Esophagus muscularis mucosa (tissue), 4 donors: ENCODE data around the gene TMEM247. TPM values are rescaled to one million over a fixed set of nuclear protein-coding genes. Genes with fewer than 3 reads are reported as not detected.

Experiments
- DNase-seq: peaks from one replicate; pipeline ENCODE4 v3.0.0-alpha.2; 2017; ENCODE audit errors: extremely low spot score
- H3K27ac ChIP-seq, 4 donors: fragments of 200-600 bp; sonication (generic); replicated peaks in 1 of 4; 1 replicate in 3 of 4; 2 replicates in 1 of 4; pipeline ENCODE4 v1.5.1; 2016 to 2019; ENCODE audit warnings: mild to moderate bottlenecking in 1 of 4
- H3K27me3 ChIP-seq, 4 donors: fragments of 200-600 bp; sonication (generic); one replicate each; pipeline versions ENCODE4 v1.5.1 to v1.6.0; 2016 to 2019
- H3K36me3 ChIP-seq, 4 donors: fragments of 200-600 bp; sonication (generic); one replicate each; pipeline ENCODE4 v1.5.1; 2016 to 2019
- H3K4me1 ChIP-seq, 4 donors: fragments of 200-600 bp; sonication (generic); one replicate each; pipeline ENCODE4 v1.5.1; 2016 to 2019
- H3K4me3 ChIP-seq, 4 donors: fragments of 200-600 bp; sonication (generic); 1 replicate in 2 of 4; 2 replicates in 2 of 4; pipeline ENCODE4 v1.5.1; 2016 to 2019; ENCODE audit warnings: mild to moderate bottlenecking in 4 of 4, moderate library complexity in 1 of 4
- H3K9me3 ChIP-seq, 4 donors: fragments of 200-600 bp; sonication (generic); 1 replicate in 3 of 4; 2 replicates in 1 of 4; pipeline ENCODE4 v1.5.1; 2016 to 2019
- CTCF ChIP-seq, 3 experiments: fragments of 200-600 bp in 2 of 3; fragments of 450-650 bp in 1 of 3; sonication (generic) in 2 of 3; IDR thresholded peaks; one replicate each; pipeline ENCODE4 v1.5.1; 2017 to 2019; ENCODE audit warnings: antibody characterized with exemption in 3 of 3, mild to moderate bottlenecking in 2 of 3, moderate library complexity in 1 of 3
- EP300 ChIP-seq: sonication (generic); formaldehyde crosslinking; IDR thresholded peaks from one replicate; pipeline ENCODE4 v1.6.1; 2017; ENCODE audit warnings: antibody characterized with exemption
- POLR2A ChIP-seq: fragments of 450-650 bp; IDR thresholded peaks from one replicate; pipeline ENCODE4 v1.6.1; 2017; ENCODE audit warnings: antibody characterized with exemption, moderate library complexity, mild to moderate bottlenecking, low read depth
- POLR2AphosphoS5 ChIP-seq, 2 donors: sonication (generic); formaldehyde crosslinking; IDR thresholded peaks; one replicate each; pipeline ENCODE4 v1.6.1; 2017; ENCODE audit warnings: antibody characterized with exemption in 2 of 2
- WGBS: methylation state at CpG from one replicate; pipeline ENCODE4 v1.1.5; 2018; 5-methylcytosine and 5-hydroxymethylcytosine counted together
- intact Hi-C: fragments of 100-400 bp; cut with DNase I; formaldehyde crosslinking; loops from one replicate; pipeline ENCODE4 v1.15.1; 2023
- total RNA-seq, 4 donors: library from RNA; depleted of rRNA; stranded (reverse); fragments of >200 nt; gene quantifications; one replicate each; pipeline versions ENCODE4 v1.1.0 to v1.2.1, GENCODE V29; 2016

Gene TMEM247
- total RNA-seq, 4 donors from 2014 or later: not detected

- Histone ChIP-seq H3K4me3 (no peak overlapping the region), H3K36me3 (no peaks in the 10 kb centered on the region), H3K9me3 (no peaks in the 10 kb centered on the region), H3K27ac (no peak overlapping the region), H3K4me1 (peaks cover 0 to 5% (median 0%) of the 10 kb centered on the region in 4 donors), H3K27me3 (no peaks in the 10 kb centered on the region)
- intact Hi-C loops: no loop called here
- no peak for TF ChIP-seq POLR2A
- TF ChIP-seq POLR2AphosphoS5 (IDR thresholded peaks at IDR 0.05): no peak
- TF ChIP-seq EP300: no peak
- no peak for TF ChIP-seq CTCF (IDR thresholded peaks at IDR 0.05)
- no peak for DNase-seq
- 66% methylated on average over 2 of the region's 2 CpGs for WGBS
Observed at GRCh38 chr2:46438794-46439193, 40.6 kb upstream of the TMEM247 start.

- no peaks in the 10 kb centered on the region for H3K27me3 ChIP-seq
- no peak overlapping the region for H3K27ac ChIP-seq
- H3K4me1 ChIP-seq: peaks cover 0 to 5% (median 0%) of the 10 kb centered on the region in 4 donors
- 73% methylated on average over 2 of the region's 2 CpGs for WGBS
- no peak for TF ChIP-seq POLR2AphosphoS5 (IDR thresholded peaks at IDR 0.05)
- H3K4me3 ChIP-seq: no peak overlapping the region
- intact Hi-C loops: no loop called here
- DNase-seq: no peak
- no peaks in the 10 kb centered on the region for H3K36me3 ChIP-seq
- H3K9me3 ChIP-seq: no peaks in the 10 kb centered on the region
Observed at GRCh38 chr2:46439582-46439981, 39.8 kb upstream of the TMEM247 start.

GRCh38 chr2:46441838-46442712, 37.3 kb upstream of the TMEM247 start:
- 86% methylated on average over 7 of the region's 7 CpGs for WGBS
- TF ChIP-seq POLR2A (no peak), CTCF (IDR thresholded peaks at IDR 0.05) (no peak), POLR2AphosphoS5 (IDR thresholded peaks at IDR 0.05) (no peak), EP300 (no peak)

GRCh38 chr2:46444732-46445131, 34.6 kb upstream of the TMEM247 start:
- Histone ChIP-seq H3K36me3 (no peaks in the 10 kb centered on the region), H3K4me1 (no peaks in the 10 kb centered on the region), H3K4me3 (no peak overlapping the region), H3K27me3 (no peaks in the 10 kb centered on the region), H3K9me3 (peaks cover 0 to 6% (median 3%) of the 10 kb centered on the region in 4 donors), H3K27ac (no peak overlapping the region)
- 94% methylated on average over 2 of the region's 2 CpGs for WGBS
- TF ChIP-seq POLR2AphosphoS5 (IDR thresholded peaks at IDR 0.05) (no peak), POLR2A (no peak), CTCF (IDR thresholded peaks at IDR 0.05) (no peak), EP300 (no peak)
- peak; percentile 74 for DNase-seq
- intact Hi-C loops: no loop called here

More at GRCh38 chr2:46441838-46442712, 37.3 kb upstream of the TMEM247 start:
- DNase-seq: no peak
- no peak overlapping the region for H3K27ac ChIP-seq
- H3K27me3 ChIP-seq: no peaks in the 10 kb centered on the region
- no peaks in the 10 kb centered on the region for H3K4me1 ChIP-seq
- H3K36me3 ChIP-seq: no peaks in the 10 kb centered on the region
- H3K4me3 ChIP-seq: no peak overlapping the region
- intact Hi-C loops: no loop called here
- H3K9me3 ChIP-seq: peaks cover 0 to 6% (median 3%) of the 10 kb centered on the region in 4 donors

GRCh38 chr2:46445556-46445955, 33.8 kb upstream of the TMEM247 start:
- TF ChIP-seq POLR2A (no peak), CTCF (IDR thresholded peaks at IDR 0.05) (no peak), EP300 (no peak), POLR2AphosphoS5 (IDR thresholded peaks at IDR 0.05) (no peak)
- no peak for DNase-seq

More at GRCh38 chr2:46445556-46445955, 33.8 kb upstream of the TMEM247 start:
- intact Hi-C loops: no loop called here
- H3K27ac ChIP-seq: no peak overlapping the region
- no peak overlapping the region for H3K4me3 ChIP-seq
- no peaks in the 10 kb centered on the region for H3K36me3 ChIP-seq
- H3K4me1 ChIP-seq: no peaks in the 10 kb centered on the region
- H3K9me3 ChIP-seq: peaks cover 0 to 6% (median 3%) of the 10 kb centered on the region in 4 donors
- no peaks in the 10 kb centered on the region for H3K27me3 ChIP-seq
